Lower leg skin (tissue), 3 donors: ENCODE results near the gene NABP2.

ENCODE experiments used
- CTCF ChIP-seq, 3 donors: fragments of 450-650 bp; IDR thresholded peaks; one replicate each; pipeline ENCODE4 v1.5.1; 2016; ENCODE audit warnings: antibody characterized with exemption in 3 of 3, mild to moderate bottlenecking in 3 of 3, moderate library complexity in 2 of 3
- POLR2A ChIP-seq, 2 donors: fragments of 450-650 bp; IDR thresholded peaks; one replicate each; pipeline ENCODE4 v1.6.1; 2016 to 2017; ENCODE audit warnings: antibody characterized with exemption in 2 of 2, mild to moderate bottlenecking in 1 of 2, moderate library complexity in 1 of 2

DNA sequence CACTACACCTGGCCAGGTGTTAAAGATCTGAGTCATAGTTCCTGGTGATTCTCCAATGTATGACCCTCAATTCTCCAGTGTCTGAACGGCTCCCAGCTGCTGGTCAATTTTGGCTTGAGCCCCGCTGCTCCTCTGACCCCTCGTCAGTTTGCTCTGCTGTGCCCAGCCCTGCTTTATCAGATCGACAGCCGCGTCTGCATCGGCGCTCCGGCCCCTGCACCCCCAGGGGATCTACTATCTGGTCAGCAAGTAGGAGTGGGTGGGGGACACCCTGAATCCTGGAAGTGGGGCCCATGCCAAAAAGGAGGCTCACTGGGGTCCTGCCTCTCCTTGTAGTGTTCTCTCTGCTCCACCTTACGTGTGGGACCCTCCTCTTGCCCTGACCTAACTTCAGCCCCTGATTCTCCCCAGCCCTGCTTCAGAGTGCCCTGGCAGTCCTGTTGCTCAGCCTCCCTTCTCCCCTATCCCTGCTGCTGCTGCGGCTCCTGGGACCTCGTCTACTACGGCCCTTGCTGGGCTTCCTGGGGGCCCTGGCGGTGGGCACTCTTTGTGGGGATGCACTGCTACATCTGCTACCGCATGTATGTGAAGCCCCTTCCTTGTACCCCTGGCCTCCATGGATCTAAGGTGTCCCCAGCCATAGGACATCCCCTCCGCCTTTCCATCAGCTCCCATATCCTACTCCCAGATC lies 10.7 kb downstream of the NABP2 start:
- TF ChIP-seq CTCF (IDR thresholded peaks at IDR 0.05) (no peak), POLR2A (IDR thresholded peaks at IDR 0.05) (no peak)
